CD4-positive, alpha-beta T cell treated with Interleukin-6 for 4 hours (primary cell): Measurements from ENCODE around the gene CDC123.
A peak's percentile ranks its signal among the peaks of the same experiment; 100 is the strongest.
"Not testable (repeated sequence)": the region's sequence is repeated elsewhere in the genome, so short reads cannot be mapped to it uniquely, and the experiment has no call there.

Experiments
- DNase-seq: peaks from one replicate; pipeline ENCODE4 v3.0.0-alpha.2; 2020; ENCODE audit warnings: mixed read lengths

CDC123 gene, protein sequence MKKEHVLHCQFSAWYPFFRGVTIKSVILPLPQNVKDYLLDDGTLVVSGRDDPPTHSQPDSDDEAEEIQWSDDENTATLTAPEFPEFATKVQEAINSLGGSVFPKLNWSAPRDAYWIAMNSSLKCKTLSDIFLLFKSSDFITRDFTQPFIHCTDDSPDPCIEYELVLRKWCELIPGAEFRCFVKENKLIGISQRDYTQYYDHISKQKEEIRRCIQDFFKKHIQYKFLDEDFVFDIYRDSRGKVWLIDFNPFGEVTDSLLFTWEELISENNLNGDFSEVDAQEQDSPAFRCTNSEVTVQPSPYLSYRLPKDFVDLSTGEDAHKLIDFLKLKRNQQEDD

DNA sequence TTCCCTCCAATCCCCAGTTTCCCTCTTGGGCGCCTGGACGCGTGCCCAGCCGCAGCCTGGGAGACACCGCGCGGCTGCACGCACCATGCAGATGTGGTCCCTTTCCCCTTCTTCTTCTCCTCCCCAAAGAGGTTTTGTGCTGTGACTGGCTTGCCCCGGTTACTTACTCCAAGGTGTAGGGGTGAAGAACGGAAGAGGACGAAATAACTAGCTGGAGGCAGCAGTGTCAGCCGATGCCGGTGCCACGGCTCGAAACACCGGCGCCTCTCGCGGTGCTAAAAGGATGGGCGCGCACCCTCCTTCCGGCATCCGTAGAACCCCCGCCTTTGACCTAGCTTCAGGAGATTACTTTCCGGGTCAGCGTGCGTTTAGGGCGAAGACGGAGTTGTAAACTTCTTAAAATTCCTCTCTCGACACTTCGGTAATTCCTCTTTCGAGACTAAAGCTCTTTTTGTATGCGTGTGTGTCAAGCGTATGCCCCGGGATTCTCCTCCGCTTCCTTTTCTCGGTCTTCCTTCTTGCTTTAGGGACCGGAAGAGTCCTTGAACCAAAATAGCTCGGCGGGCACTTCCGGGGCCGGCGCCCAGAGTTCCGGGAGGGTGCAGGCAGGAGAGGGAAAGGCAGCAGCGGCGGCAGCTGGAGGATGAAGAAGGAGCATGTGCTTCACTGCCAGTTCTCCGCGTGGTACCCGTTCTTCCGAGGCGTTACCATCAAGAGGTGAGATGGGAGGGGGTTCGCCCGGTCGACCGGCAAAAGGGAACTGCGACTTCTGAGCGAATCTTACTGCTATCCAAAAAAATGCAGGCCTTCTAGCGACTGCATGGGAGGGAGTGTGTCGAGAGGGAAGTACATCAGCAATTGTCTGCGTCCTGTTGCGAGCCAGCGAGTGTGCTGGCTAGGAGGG lies at the start of gene CDC123, which contains the start of gene NUDT5:
TSS of gene CDC123 (plus strand) at position 586 of the 904 bp plus-strand sequence. CDS start at position 644, 58 bp downstream.
TSS of gene NUDT5 (minus strand) at position 289 of the 904 bp plus-strand sequence. CDS start 9,600 bp downstream, outside the sequence.
- DNase-seq = peak; percentile 84

DNA sequence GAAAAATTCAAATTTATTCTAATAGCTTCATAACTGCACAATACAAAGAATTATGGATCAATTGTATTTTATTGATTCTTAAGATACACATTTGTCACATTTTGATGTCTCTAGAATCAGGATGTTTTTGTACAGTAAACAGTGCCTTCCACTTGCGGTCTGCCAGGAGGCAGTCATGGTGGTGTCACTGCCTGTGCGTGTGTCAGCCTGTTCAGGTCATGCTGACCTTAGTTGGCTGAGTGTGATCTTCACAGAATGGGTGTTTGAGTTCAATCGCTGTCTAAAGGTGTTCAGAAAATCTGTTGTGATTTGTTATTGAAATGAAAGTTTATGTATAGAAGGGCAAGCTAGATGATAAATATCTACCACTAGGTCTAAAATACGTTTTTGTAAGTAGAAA lies 45.8 kb upstream of the CDC123 start:
- no peak for DNase-seq

DNA sequence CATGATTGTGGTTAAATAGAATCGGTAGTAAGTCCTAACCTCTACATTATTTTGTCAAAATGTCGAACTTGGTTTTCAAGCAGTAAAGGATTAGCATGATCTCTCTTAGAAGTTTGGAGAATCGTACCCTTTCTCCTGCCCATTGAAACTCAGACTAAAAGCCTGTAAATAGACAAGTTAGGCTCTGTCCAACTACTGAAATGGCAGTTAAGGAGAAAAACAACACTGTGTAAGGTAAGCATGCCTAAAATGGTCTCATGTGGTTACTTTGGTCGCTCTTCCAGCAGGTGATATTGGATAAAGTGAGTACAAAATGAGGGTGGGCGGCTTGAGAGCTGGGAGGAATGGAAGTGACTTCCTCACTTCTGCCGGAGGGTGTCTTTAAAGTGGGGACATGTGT lies 41.5 kb upstream of the CDC123 start:
- DNase-seq = no peak

DNA sequence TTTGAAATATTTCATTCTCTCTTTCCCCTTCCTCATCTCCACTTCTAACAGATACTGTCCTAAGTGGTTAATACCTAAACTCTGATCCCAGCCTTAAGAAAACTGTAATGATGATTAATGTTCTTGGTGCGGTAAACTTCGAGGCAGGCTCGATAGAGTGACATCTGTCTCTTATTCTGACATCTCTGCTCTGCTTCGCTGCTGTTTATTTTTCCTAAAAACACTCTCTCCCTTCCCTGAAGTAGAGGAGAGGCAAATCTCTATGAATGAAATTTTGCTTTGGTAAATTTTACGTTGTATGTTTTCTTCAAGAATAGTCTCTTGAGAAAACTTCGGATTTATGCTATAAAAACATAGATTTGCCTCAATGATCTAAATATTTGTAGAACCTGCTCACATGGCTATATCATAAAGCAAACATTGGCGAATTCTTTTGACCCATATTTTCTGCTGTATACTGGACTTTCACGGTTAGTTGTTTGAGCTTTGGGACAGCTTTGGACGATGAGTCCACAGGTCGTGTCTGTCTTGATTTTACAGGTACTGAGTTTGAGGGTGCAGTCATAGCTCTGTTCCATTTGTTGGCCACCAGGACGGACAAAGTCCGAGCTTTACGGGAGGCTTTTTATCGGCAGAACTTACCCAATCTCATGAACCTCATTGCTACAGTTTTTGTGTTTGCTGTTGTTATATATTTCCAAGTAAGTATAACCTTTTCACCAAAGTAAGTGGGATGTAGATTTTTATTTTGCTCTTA lies 39.4 kb upstream of the CDC123 start:
- no peak for DNase-seq

DNA sequence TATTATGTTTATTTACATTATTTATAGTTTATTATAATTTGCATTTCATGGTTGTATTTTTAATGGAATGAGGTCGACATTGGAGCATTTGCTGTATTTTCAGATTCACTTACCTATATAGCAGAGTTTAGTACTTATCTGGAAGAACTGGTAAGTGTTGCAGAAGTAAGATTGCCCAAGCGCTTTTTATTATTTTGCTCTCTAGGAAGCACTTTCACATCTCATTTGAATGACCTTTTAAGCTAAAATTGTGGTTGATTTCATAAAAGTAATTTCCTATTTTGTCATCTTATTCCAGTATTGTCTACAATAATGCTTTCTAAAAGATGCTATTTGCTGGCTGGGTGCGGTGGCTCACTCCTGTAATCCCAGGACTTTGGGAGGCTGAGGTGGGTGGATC lies 37.9 kb upstream of the CDC123 start:
- no peak for DNase-seq

DNA sequence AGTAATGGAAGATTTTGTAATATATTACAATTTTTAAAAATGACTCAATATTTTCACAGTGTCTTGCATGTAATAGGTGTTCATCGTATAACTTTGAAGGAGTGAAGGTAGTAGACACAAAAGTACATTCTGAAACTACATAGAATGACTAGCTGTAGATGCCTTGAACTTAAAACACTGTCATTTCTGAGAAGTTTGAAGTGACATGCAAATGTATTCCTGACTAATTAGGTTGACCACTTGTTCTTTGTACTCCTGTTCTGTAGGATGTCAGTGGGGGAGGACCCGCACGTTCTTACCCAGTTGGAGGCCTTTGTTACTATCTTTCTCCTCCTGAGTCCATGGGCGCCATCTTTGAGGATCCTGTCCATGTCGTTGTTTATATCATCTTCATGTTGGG lies 35.3 kb upstream of the CDC123 start:
- DNase-seq = no peak

DNA sequence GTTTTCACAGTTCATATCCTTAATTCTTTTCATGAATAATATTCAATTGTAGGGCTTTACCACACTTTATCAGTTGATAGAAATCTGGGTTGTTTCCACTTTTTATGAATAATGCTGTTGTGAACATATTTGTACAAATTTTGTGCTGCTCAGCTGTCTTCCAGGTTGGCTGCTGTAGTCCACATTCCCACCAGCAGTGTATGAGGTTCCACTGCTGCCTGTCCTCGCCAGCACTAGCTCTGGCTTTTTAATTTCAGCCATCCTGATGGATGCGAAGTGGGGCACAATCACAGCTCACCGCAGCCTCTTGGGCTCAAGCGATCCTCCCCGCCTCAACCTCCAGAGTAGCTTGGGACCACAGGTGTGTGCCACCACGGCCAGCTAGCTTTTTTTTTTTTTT lies 33.1 kb upstream of the CDC123 start:
- no peak for DNase-seq

DNA sequence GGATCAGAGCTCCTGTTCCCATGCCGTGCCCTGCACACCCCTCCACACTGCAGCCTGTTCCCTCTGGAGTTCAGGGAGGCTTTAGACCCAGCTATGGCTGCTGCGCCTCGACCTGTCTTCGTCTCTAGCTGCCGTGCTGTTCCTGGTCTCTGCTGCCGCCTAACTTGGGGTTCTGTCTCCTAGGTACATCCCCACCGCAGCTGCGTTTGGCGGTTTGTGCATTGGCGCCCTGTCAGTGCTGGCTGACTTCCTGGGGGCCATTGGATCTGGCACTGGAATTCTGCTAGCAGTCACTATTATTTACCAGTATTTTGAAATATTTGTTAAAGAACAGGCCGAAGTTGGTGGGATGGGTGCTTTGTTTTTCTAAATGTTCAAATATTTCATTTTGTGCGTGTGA lies 31.9 kb upstream of the CDC123 start:
- no peak for DNase-seq

DNA sequence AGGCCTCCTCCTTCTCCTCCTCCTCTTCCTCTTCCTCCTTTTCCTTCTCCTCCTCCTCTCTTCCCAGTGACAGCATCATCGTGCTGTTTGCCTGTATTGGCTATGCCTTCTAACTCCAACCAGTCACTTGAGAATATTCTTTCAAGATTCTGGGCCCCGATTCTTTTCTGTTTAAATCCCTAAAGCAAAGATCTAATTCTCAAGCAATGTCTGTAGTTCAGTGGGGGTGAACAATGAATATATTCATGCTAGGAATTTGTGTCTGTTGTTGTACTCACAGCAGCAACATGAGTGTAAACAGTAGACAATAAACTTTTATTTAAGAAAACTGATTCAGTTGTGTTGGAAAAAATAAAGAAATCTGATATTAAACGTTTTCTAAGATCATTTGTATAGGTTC lies 31.0 kb upstream of the CDC123 start:
- DNase-seq = no peak

DNA sequence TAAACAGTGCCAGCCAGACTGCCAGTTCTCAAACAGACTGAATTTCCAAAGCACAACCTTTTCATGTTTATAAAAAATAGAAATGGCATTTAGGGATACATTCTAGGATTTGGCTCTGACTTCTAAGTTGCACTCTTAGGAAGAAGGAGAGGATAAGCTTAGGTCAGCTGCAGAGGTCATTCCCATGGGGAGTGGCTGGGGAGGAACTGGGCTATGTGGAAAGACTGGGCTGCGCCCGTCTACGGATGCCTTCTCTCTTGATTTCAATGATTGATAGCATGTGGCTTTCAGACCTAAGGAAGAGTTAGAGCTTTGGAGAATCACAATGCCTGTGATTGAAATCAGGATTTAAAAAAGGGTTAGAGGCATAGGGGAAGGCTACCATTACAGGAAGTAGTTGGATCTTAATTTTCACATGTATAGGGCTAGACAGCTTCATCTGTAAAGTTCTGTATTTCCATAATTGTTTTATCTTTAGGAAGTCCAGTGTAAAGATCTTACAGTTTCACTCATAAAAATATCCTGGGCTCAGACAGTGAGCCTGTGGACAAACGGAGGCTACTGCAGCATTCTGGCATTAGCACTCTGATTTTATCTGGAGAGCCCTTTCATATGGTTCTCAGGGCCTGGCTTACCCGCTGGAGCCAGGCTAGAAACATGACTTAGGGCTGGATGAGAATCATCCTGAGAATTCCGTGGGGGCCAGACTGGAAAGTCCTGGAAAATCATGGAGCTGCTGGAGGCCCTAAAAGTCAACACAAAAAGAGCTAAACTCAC lies 29.8 kb upstream of the CDC123 start:
- DNase-seq = no peak

DNA sequence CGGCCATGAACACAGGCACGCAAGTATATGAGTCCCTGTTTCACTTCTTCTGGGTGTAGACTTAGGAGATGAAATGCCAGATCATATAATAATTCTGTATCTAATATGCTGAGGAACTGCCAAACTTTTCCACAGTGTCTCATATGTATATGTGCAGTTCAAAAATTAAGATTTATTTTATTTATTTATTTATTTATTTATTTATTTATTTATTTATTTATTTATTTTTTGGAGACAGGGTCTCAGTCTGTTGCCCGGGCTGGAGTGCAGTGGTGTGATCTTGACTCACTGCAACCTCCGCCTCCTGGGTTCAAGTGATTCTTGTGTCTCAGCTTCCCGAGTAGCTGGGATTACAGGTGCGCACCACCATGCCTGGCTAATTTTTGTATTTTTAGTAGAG lies 24.5 kb upstream of the CDC123 start:
- not testable (repeated sequence) for DNase-seq

DNA sequence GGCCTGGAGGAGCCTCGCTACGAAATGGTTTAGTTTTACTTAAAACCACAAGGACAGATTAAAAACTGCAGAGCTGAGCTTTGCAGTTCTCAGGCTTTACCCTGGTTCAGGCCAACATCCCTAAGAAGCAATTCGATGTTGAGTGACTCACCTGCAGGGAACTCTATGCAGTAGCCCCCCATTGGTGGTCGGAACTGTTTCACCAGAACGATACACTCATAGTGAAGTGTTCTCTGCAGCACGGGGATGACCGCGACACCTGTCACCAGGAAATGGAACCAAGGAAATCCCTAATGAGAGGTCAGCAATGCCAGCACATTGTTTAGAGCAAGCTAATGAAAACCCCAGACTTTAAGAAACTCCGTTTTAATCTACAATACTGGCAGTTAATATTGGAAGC lies 18.3 kb upstream of the CDC123 start:
- DNase-seq = no peak

DNA sequence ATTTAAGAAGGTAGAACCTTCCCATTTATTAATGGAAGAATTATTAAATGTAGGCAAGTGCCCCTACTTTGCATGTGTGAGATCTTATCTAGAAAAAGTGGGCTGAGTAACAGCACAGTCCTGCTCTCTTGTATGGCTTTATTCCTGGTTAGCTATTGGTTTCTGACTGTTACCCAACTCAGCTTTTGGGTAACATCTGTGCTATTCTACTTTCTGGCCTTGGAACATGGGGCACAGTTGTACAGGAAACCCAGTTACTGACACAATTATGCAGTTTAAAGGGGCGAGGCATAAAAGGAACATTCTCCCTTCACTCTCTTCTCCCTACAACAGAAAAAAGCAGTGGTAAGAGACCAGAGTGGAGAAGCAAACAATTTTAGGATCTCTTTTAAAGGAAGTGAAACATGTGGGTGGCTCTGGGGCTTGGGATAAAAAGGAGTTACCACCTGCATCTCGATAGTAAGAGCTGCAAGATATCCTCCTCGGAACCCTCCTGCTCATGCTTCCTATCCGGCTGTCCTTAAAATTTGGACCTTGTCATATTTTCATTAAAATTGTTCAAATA lies 16.3 kb upstream of the CDC123 start:
- no peak for DNase-seq

DNA sequence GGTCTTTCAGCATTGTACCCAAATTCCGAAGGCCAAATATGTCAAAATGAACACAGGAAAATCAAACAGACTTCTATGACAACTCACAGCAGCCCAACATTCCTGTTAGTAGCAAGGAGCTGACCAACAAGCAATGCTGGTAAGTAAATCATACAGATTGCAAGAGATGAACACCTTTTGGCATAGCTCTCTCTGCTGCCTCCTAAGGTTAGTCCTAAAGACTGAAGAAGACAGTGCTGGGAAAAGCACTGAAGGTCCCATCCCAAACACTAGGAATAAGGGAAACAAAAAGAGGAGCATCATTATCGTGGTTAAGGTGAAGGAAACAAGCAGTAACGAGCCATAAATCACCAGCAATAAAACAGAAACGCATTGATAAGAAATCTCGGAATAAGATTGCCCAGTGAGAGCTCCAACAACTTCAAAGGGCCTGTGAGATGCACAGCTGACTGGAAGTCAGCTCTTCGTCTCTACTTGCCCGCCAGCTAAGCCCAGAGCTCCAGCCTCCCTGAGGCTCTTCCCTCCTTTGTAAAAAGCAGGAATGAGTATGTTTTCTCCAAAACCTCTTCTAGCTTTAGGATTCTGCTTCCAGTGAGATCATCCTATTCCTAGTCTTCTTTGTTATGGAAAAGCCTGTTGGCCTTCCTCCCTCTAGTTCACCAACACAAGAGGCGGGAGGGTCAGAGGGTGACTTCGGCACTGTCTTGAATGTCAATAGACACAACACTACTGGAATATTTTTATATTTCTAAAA lies 15.6 kb upstream of the CDC123 start:
- no peak for DNase-seq

DNA sequence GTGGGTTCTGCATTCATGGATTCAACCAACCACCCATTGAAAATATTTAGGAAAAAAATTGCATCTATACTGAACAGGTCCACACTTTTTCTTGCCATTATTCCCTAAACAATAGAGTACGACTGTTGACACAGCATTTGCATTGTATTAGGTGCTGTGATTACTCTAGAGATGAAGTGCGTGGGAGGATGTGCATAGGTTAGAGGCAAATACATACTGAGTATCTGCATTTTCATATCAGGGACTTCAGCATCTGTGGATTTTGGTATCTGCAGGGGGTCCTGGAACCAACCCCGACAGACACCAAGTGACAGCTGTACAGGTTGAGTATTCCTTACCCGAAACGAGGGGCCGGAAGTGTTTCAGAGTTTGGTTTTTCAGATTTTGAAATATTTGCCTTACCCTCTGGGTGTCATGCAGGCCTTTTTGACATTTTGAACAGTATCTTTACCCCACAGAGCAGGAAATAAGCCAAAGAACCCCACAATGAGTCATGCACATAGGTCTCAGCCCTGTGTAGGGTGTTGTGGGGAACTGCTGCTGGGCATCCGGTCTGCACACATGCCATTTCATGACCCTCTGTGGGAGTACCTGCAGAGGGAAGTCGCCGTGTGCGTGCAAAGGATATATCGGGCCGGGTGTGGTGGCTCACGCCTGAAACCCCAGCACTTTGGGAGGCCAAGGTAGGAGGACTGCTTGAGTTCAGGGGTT lies 14.8 kb upstream of the CDC123 start:
- peak; percentile 79 for DNase-seq

DNA sequence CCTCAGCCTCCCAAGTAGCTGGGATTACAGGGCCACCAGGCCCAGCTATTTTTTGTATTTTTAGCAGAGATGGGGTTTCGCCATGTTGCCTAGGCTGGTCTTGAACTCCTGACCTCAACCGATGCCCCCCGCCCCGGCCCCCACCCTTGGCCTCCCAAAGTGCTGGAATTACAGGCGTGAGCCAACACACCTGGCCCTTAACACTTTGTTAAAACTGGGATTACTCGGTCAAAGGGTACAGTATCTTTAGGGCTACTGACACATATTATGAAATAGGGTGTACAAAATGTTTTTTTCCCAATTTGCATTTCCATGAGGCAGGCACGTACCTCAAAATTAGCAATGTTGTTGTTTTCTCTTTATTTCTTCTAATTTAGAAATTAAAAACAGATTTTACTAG lies 11.8 kb upstream of the CDC123 start:
- no peak for DNase-seq

DNA sequence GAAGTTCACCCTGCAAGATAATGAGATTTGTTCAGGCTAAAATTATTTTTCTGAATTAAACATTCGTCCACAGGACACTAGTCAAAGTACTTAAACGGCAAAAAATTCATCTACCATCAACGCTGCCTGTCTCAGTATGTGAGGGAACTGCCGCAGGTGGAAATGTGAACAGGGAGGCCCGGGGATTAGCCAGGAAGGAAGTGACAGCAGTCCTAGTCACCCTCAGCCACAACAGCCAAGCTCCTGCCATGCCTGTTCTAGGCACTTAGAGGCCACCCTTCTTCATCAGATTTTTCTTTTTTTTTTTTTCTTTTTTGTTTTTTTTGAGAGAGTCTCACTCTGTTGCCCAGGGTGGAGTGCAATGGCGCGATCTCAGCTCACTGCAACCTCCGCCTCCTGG lies 9.7 kb upstream of the CDC123 start:
- DNase-seq = peak; percentile 38

DNA sequence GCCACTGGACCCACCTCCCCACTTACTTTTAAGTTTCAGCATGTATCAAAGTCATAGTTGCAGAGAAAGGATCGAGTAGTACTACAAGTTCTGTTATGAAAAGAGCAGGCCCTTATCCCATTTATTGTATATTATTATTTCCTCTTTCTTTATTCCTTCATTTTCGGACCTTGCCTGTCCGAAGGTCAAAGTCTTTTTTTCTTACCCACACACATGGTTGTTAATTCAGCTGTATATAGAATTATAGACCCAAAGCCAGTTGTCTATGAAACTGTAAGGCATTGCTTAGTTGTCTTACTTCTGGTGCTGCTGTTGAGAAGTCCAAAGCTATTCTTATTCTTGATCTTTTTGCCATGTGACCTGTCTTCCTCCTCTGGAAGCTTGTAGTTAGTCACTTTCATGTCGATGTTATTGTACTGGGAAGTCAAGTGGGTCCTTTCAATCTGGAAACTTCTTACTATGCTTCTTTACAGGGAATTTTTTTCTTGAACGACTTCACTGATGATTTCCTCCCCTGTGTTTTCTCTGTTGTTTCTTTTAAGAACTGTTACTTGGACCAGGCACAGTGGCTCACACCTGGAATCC lies 8.6 kb upstream of the CDC123 start:
- DNase-seq = no peak

DNA sequence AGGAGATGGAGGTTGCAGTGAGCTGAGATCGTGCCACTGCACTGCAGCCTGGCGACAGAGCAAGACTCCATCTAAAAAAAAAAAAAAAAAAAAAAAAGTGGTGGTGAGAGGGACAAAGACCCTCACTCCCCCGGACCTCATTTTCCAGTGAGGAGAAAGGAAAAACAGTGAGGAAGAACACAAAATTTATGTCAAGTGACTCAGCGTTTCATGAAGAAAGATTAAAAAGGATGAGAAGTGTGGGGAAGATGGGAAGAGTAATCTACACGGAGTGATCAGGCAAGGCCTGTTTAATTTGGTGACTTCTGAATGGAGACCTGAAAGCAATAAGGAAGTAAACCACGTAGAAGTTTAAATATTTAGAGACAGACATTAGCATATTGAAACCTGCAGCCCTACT lies 7.3 kb upstream of the CDC123 start:
- DNase-seq = no peak

DNA sequence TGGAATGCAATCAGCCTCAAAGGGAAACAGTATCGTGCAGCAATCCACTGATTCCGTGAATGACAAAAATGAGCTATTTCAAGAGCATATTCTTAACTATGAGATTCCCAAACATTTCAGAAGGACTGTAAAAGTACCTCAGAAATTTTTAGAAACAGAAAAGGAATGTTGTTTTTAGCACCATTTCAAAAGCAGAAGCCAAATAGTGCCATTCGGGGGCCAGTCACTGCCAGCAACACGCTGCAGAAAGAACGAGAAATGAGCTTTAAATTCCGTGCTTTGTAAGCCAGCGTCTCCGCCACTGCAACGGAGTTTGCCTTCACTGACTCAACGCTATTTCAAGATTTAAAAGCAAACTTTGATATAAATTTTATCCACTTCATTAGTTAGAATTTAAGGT lies 6.6 kb upstream of the CDC123 start:
- no peak for DNase-seq
